HG02870 (cell line): ENCODE measurements around the gene ZP4.
"Not testable (repeated sequence)": the region's sequence is repeated elsewhere in the genome, so short reads cannot be mapped to it uniquely, and the experiment has no call there.

Source experiments
- ATAC-seq: cut with Tn5 transposase; IDR thresholded peaks from one replicate; pipeline ENCODE4 v1.9.1; 2021; ENCODE audit warnings: mild to moderate bottlenecking, moderate library complexity; ENCODE audit not compliant: unreplicated experiment

ZP4 gene

GRCh38 chr1:237878406-237878805, 12.3 kb downstream of the ZP4 start:
- no peak for ATAC-seq

GRCh38 chr1:237877631-237878030, 13.1 kb downstream of the ZP4 start:
- no peak for ATAC-seq

- ATAC-seq, result no peak
These were observed 15.4 kb downstream of the ZP4 start for GRCh38 chr1:237875291-237875690.

- no peak for ATAC-seq
These were observed 17.1 kb downstream of the ZP4 start for GRCh38 chr1:237873487-237874211.

DNA sequence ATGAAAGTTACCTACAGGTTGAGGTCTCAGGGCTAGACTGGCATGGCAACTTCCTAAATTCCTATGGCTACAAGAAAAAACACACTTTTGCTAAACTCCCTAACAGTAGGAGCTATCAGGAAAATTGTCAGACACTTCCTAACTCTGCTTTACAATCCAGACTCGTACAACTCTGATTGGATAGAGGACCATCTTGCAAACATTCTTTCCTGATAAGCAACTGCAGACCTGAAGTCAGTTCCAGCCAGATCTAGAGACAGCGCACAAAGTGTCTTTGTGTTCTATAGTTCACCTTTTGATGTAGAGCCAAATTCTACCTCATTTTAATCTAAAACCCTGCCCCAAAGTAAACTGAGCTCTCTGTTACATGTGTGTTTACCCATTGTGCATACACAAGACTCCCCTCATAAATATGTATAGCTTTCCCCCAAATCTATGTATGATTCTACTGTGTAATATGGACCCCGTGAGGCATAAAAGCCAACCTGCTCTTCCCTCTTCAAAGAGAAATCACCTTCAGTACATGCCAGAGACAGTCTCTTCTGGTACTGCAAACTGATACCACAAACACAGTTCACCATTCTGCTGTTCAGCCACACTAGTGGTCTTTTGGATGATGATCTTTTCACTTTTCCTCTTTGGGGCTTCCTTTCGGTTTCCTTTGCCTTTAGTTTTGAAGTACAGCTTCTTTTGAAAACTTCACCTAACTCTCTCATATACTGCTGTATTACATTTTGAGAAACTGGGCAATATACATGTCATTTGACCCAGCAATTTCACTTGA, 21.7 kb downstream of the ZP4 start:
- no peak for ATAC-seq

DNA sequence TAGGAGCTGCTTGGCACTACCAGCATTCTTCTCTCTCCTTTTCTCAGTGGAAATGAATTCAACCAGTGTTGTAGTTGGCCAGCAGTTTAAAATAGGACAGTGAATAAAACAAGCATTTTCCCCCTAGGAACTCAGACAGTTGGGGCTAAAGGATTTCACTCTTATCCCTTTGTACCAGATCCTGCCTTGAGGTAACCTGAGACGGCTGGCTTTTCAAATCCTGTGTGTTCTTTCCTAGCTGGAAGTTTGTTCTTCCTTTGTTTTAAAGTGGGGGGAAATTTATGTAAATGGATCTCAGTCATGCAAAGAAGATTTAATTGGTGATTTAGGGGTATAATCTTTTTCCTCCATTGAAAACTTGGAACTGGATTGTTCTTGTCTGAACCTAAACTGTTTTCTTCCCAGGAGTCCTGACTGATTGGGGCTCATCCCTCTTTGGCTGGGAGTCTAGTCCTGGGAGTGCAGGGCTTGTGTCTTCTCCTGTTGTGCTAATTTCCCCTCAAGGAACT, 23.3 kb downstream of the ZP4 start:
- no peak for ATAC-seq

GRCh38 chr1:237864338-237865244, 26.1 kb downstream of the ZP4 start:
- no peak for ATAC-seq

DNA sequence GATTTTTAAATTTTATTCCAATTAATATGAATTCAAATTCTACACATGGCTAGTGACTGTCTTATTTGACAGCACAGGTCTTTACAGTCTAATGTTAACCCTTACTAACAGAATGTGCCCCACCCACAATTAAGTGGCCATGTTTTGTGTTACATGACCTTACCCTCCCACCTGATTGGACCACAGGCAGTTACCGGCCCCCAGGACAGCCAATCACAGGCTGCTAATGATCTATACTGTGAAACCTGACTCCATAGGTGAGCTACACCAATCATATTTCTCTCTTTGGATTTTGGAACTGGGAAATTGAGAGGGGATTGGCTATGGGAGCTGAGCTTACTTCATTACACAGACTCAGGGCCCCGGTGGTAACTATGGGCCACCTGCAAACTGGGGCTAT, 27.5 kb downstream of the ZP4 start:
- no peak for ATAC-seq

DNA sequence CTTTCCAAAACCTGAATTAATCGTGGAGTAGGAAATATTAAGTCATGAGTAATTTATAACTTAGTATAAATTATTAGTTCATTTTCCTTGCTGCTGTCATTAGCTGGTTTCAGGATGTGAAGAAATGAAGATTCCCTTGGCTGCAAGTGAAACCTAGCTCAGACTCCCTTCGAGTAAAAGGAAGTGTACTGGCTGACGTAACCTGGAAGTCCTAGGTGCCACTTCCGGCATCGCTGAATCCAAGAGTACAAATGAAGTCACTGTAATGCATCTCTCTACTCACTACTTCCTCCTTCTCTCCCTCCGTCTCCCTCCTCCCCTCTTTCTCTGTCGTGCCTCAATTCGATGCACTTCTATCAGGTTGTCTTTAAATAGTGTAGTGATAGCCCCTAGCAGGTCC, 28.8 kb downstream of the ZP4 start:
- no peak for ATAC-seq

GRCh38 chr1:237858992-237859391, 31.7 kb downstream of the ZP4 start:
- ATAC-seq, result no peak

GRCh38 chr1:237857455-237857854, 33.3 kb downstream of the ZP4 start:
- no peak for ATAC-seq

GRCh38 chr1:237852342-237852741, 38.4 kb downstream of the ZP4 start:
- ATAC-seq, result no peak

DNA sequence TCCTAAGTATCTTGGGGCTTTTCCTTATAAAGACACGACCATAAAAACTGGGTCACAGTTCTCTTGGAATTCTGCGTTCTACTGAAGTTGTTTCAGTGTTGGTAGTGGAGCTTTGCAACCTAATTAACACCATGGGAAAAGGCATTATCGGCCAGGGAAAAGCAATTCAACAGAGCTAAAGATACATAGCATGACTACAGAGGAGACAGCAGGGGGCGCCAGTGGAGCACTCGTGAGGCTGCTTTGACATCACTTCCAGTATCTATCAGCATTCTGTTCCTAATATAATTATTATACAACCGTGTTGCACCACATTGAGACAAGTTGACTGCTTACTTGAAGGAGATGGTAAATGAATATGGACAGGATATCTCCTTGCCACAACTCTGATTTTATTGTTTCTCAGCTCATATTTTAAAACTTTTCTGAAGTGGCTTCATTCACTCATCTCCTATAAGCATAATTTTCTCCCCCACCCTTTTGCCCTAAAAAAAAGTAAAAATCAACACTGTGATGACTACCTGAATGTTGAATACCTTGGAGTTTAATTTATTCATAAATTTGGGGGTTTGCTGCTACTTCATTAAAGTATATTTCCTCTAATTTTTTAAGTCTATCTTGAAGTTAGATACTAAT, 39.4 kb downstream of the ZP4 start:
- no peak for ATAC-seq

DNA sequence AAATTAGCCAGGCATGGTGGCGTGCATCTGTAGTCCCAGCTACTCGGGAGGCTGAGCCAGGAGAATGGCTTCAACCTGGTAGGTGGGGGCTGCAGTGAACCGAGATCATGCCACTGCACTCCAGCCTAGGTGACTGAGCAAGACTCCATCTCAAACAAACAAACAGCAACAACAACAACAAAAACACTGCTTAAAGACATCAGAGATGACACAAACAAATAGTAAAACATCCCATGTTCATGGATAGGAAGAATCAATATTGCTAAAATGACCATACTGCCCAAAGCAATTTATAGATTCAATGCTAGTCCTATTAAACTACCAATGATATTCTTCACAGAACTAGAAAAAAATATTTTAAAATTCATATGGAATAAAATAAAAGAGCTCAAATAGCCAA, 47.2 kb downstream of the ZP4 start:
- ATAC-seq, result not testable (repeated sequence)

DNA sequence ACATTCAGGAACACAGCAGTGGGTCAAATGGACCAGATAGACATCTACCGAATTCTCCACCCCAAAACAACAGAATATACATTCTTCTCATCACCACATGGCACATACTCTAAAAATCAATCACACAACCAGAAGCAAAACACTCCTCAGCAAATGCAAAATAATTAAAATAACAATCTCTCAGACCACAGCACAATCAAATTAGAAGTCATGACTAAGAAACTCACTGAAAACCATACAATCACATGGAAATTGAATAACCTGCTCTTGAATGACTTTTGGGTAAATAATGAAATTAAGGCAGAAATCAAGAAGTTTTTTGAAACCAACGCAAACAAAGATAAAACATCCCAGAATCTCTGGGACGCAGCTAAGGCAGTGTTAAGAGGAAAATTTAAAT, 49.2 kb downstream of the ZP4 start:
- no peak for ATAC-seq

- no peak for ATAC-seq
These were observed 51.7 kb downstream of the ZP4 start for GRCh38 chr1:237838904-237839534.

DNA sequence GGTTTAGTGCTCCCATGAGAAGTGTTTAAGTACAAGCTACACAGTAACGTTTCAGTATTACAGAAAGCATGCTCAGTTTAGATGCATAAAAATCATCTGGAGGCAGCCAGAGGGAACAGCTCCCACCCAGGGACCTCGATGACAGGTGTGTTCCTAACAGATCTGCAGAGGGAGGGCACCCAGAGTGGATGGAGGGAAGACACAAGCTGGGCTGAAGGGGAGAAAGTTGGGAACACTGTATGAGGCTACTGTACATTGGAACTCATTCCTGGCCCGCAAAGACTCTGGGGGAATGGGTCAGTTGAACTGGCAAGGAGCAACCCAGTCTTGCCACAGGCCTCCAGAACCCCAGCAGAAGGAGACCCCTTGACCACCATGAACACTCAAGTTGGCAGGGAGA, 52.4 kb downstream of the ZP4 start:
- no peak for ATAC-seq

- ATAC-seq, result no peak
These were observed 56.3 kb downstream of the ZP4 start for GRCh38 chr1:237834461-237834860.

DNA sequence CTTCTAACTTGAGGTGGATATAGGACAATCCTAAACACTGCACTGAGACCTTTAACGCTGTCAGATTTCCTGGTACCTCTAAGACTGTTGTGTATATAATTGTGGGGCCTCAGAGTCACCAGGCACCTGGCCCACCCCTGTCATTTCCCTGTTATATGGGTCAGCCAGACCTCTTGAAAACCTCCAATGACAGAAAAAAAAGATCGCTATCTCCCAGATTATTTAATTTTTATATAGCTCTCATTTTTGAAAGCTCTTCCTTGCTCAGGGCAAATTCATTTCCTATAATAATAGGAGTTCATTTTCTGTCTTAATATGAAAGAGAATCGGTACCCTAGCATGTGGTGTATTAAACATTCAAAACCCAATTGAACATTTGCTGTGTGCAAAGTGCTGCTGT, 56.7 kb downstream of the ZP4 start:
- no peak for ATAC-seq

GRCh38 chr1:237832858-237833257, 57.9 kb downstream of the ZP4 start:
- no peak for ATAC-seq
